NCI-H774 (cell line): ENCODE measurements around the gene OTUB2.

Source experiments
- DNase-seq: peaks from one replicate; lab custom pipeline; 2025; lab: John Stamatoyannopoulos, UW

OTUB2 gene

DNA sequence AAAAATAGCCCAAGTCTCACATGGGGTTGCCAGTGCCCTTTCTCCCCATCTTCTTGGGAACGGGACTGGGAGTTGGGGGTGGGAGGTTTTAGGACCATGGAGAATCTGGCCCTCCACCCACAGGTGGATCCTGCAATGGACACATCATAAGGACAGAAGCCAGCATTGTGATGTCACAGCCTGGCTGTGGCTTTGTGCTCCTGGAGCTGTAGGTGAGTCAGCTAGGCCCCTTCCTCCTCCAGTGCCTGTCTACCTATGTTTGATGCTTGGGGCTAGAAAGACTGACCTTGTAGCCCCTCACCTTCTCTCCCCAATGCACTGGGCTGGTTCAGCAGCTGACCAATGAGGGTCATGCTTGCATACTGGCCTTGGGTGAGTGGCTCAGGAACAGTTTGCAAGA lies 29.1 kb upstream of the OTUB2 start, which contains the start of gene CCDC197:
CCDC197 (plus strand) TSS at position 220 of the 400 bp plus-strand sequence. CDS start 831 bp downstream, outside the sequence.
- no peak for DNase-seq

DNA sequence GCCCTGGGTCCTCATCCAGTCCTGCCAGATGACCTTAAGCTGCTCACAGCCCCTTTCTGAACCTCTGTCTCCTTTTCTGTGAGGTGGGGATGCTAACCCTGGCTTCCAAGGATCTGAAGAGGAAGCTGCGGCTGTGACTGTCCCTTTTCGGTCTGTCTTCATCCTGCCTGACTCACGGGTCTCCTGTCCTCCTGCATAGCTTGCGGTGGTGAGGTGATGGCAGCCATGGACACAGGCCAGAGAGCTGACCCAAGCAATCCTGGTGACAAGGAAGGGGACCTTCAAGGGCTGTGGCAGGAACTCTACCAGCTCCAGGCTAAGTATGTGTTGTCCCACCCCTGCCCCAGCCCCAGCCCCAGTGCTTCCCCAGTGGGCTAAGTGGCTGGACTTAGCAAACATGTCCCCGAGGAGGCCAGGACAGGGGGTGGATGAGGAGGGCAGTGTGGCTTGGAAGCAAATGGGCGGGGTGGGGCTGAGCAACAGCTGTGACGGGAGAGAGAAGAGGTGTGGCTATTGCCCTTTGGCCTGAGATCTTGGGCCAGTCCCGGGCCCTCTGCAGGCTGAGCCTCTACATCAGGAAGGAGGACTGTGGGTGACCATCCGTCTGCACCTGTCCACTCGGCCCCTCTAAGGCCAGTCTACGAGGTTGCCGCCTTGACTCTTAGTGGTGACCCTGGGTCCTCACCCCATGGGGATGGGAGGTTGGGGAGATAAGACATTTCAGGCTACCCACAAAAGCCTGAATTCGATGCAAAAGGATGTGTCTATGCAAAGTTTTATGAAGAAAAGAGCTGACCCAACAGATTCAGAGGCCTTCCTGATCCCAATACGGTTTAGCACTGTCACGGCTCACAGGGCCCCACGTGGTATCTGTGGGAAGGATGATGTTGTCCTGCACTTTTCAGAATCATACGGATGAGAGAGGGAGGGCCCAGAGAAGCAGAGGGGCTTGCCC lies 27.9 kb upstream of the OTUB2 start:
- DNase-seq, result no peak

DNA sequence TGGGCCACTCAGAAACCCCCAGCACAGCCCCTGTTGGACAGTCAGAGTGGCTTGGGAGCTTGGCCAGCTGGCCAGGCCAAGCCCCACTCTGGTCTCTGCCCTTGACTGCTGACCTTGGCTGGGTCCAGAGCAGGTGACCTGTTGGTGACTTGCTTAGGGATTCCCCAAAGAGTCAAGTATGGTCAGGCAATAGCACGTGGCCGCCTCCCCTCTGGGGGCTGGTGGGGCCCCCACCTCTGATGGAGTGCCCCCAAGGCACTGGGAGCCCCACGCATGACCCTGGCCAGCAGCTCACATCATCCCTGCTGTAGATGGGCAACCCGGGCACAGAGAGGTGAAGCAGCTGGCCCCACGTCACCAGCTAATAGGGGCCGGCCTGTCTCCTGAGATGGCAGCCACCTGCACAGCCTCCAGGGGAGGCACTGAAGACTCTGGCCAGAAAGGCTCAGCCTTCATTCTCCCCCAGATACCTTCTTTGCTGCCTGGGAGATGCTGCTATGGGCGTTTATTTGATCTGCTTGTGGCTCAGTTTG lies 27.2 kb upstream of the OTUB2 start:
- no peak for DNase-seq

DNA sequence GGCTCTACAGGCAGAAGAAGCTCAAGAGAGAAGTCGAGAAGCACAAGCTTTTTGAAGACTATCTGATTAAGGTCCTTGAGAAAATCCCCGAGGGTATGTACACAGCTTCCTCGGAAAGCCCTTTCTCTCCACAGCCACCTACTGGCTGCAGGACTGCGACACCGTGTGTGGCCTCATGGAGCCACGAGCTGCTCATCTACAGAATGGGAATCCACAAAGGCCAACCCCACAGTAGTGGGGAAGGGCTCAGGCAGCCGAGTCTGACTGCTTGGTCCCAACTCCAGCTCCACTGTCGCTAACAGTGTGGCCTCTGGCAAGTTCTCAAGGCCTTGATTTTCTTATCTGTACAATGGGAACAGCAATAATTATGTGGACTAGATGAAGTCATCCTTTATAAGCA lies 26.6 kb upstream of the OTUB2 start:
- no peak for DNase-seq

DNA sequence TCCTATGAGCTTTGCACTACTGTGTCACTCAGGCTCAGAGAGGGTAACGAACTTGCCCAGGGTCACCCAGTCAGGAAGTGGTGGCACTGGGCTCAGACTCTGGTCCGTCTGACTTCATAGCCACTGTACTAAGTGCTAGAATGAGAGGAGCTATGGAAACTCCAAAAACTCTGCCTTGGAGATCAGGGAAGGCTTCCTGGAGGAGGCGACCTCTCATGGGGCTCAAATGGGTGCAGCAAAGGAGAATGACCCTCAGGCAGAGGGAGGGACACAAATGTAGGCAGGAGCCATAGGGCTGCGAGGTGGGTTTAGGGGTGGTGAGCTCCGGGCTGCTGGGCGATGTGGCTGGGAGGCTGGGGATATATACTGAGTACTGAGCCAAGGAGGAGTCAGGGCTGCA lies 25.9 kb upstream of the OTUB2 start:
- DNase-seq, result no peak

DNA sequence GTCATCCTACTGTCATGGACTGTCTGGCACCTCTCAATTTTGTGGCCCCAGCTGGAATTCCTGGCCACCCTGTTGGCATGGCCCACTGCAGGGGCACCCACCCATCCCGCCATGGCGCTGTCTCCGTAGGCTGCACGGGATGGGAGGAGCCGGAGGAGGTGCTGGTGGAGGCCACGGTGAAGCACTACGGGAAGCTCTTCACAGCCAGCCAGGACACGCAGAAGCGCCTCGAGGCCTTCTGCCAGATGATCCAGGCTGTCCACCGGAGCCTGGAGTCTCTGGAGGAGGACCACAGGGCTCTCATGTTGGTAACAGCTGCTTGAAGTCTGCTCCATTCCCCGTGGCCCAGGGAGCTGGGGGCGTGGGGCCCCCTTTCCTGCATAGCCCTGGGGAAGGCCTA lies 25.1 kb upstream of the OTUB2 start:
- no peak for DNase-seq

DNA sequence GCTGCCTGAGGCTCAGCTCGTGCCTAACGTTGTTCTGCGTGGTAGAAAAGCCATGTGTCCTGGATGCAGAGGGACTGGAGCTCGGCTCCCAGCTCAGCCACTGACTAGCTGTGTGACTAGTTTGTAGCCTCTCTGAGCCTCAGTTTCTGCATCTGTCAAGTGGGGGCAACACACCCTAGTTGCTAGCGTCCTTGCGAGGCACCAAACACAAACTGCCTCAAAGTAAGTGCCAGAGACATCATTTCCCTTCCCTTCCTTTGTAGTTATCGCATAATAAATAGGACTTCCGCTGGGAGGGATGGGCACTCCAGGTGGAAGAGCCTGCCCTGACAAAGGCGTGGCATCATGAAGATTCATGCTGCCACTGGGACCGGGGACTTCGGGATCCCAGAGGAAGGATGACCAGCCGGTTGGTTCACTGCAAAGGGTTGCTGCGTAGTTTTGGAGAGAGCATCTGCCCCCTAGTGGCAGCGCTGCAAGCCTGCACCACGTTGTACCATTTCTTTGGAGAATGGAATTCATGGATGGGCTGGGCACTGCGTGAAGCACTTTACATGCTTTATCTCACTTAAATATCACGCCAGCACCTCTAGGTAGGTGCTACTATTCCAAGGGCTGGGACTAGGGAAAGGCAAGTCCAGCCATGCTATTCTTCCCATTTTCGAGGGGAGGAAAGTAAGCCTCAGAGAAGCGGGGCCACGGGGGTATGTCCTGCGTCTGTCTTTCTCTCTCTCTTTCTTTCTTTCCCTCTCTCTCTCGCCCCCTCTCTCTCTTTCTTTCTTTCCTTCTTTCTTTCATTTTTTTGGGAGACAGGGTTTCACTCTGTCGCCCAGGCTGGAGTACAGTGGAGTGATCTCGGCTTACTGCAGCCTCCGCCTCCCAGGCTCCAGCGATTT lies 24.4 kb upstream of the OTUB2 start:
- peak; percentile 58 for DNase-seq

DNA sequence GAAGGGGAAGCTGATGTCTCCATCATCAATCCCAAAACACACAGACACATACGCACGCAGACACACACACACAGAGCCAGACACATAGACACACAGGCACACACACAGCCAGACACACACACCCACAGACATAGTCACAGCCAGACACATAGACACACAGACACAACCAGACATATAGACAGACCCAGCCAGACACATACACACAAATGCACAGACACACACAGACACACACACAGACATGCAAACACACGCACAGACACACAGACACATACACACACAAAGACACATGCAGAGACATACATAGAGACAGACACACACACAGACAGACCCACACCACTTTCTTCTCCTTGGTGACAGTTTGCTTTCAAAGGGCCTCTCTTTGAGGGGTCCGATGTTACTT lies 22.7 kb upstream of the OTUB2 start:
- no peak for DNase-seq

DNA sequence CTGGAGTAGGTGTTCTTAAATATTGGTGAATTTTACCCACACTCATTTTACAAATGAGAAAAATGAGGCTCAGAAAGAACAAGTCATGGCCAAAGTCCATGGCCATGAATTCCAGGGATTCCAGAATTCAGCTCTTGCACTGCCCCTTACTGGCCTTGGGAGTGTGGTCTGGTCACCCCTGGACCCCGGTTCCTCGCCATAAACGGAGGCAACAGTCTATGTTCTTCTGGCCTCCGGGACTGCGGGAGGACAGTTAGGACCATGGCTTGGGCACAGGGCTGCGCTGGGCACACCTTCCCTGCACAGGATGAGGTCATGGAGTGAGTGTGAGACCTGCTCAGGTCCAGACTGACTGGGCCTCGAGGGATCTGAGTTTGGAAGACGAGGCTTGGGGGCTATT lies 22.1 kb upstream of the OTUB2 start:
- DNase-seq, result no peak

DNA sequence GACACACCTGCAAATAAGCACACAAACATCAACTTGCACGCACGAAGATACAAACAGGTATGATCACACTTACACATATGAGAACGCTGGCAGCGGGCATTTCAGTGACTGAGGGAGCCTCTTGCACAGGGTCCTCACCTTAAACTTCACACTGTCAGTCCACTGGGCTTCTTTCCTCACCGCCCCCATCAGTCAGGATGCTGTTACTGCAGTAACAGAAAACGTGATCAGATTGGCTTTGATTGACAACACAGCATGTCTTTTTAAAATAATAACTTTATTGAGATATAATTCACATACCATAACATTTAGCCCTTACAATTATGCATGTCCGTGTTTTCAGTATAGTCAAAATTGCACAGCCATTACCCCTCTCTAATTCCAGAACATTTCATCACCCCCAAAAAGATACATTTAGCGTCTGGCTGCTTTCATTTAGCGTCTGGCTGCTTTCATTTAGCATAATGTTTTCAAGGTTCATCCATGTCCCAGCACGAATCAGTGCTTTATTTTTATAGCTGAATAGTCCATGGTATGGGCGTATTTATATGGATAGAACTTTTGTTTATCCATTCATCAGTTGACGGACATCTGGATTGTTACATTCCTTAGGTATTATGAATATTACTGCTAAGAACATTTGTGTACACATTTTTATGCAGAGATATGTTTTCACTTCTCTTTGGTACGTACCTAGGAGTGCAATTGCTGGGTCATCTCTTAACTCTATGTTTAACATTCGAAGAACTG lies 20.6 kb upstream of the OTUB2 start:
- no peak for DNase-seq

DNA sequence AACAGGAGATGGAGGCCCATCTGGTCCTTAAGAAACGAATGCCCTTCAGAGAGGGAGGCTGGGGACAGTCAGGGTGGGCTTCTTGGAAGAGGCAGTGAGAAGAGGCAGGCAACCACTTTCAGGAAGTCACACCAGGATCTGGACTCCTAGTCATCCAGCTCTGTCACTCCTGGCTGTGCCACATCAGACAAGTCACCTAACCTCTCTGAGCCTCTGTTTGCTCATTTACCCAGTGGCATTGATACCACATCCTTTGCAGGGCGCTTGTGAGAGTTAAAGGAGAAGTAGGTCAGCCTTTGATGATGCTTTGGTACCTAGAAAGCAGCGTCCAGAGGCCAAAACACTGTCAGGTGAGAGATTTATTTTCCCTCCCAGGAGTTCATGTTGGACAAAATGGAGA lies 17.9 kb upstream of the OTUB2 start:
- DNase-seq, result no peak

DNA sequence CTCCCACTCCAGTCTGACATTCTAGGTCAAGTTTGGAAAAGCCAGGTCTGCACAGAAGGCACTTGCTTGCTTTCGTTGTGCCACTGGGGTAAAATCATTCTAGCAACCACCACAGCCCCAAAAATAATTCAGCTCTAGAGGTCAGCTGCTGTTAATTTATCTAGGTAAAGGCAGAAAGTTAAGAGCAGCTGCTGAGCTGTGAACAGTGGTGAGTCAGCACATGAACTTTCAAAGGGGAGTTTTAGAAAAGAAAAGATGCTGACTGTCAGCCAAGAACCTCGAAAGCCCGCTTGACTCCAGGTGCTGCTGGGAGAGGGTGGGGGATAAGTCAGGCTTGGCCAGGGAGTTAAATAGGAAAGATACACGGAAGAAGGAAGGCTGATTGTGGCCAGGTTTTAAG lies 16.4 kb upstream of the OTUB2 start:
- no peak for DNase-seq

DNA sequence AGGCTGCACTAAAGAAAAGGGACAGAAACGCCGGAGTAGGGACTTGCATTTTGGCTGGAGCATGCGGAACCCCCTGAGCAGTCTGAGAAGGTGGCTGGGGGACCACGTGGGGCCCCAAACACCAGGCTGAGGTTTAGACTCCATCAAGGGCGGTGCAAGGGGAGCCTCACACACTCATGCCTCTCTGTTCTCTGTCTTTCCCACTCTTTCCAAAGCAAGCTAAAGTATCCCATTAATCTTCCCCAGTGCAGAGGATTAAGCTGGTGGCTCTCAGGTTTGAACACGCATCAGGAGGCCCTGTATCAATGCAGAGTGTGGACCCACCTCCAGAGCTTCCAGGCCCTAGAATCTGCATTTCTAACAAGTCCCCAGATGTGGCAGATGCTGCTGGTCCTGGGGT lies 15.5 kb upstream of the OTUB2 start:
- DNase-seq, result no peak

DNA sequence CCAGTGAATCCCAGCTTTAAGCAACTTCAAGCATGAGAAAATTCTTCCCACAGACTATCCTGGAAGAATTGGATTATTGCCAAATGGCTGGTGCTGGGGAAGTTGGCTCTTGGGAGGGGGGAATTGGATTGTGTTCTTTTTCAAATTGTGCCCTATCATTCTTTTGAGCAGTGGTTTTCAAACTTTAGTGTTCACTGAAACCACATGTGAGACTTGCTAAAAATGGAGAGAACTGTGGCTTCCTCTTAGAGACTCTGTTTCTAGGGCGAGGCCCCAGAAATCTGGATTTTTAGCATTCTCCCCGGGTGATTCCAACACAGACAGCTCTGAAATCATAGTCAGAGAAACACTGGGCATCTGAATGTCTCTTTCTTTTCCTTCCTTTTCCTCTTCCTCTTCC lies 14.3 kb upstream of the OTUB2 start:
- DNase-seq, result no peak

DNA sequence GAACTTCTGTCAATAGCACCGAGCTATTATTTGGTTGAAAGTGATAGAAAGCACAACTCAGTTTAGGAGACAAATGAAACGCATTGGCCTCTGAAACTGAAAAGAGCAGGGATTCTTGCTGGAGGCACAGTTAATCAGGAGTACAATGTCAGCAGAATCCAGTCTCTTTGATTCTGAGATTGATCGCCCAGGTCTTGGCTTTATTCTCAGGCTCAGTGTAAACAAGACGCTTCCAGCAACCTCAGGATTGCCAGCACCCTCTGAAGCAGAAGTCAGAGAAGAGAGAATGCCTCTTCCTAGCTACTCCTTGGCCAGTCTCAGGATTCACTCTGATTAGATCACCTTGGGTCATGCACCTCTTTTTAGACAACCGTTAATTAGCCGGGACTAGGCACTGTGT lies 11.8 kb upstream of the OTUB2 start:
- DNase-seq, result no peak

DNA sequence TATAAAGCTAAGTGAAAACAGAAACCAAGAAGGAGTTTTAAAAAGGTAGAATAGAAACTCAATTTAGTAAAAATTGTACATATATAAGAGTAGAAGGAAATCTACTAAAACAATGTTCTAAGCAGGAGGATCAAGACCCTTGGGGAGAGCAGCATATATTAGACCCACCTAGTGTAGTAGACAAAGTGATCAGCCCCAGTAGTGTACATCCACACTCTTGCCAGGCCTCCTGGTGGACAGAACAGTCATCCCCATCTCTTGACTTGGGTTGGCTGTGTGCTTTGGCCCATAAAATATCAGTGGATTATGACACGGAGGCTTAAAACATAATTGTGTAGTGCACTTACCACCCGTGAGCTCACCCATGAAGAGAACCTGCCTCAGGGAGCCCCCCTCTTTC lies 10.9 kb upstream of the OTUB2 start:
- no peak for DNase-seq

DNA sequence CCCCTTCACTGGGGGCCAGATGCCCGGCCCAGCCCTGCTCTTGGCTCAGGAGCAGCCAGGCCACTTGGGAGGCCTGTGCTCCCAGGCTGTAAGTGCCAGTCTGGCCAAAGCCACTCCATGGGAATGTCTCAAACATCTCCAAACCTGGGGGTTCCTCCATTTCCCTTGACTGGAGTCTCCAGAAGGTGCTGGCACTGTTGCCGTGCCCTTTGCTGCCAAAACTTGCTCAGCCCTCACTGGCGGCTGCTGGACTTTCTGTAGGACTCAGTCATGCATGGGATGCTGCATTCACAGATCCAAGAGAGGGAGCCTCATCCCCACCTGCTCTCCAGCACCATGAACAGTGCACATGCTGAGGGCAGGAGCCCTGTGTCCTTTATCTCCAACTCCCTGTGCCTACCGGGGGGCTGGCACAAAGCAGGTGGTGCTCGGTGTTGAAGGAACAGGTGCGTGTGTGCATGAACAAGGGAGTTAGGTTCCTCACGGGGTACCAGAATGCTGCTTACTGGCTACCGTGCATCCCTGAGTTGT lies 9.6 kb upstream of the OTUB2 start:
- no peak for DNase-seq

DNA sequence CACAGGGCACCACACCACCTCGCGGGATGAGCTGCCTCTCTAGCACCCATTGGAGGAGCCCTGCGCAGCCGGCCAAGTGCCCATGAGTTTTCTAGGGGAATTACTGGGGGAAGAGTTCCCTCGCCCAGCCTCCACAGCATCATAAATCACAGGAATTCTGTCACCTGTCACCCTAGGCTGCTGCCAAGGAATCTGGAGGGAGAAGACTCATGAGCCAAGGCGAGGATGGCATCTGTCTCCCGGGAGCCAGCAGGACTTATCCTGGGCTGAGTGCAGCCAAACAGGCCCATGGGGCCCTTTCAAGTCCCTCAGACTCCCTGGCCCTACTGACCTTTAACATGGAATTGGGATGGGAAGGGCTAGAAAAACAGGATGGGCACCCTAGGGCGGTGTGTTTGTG lies 7.8 kb upstream of the OTUB2 start:
- no peak for DNase-seq

DNA sequence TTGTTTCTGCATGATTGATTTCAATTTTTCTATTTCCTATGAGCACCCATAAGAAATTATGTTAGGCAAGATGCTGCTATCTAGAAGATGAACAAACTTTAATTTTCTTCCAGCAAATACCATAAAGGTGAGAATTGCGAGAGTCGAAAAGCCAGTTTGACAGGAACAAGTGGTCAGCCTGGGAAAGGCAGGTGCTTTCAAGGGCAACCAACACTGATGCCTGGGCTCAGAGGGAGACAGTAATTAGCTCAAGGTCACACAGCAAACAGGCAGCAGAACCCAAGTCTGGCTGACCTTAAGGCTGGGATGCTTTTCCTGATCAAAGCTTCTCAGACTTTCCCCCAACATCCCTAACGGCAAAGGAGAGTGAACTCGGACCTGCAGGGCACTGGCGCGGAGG lies 6.8 kb upstream of the OTUB2 start:
- no peak for DNase-seq

DNA sequence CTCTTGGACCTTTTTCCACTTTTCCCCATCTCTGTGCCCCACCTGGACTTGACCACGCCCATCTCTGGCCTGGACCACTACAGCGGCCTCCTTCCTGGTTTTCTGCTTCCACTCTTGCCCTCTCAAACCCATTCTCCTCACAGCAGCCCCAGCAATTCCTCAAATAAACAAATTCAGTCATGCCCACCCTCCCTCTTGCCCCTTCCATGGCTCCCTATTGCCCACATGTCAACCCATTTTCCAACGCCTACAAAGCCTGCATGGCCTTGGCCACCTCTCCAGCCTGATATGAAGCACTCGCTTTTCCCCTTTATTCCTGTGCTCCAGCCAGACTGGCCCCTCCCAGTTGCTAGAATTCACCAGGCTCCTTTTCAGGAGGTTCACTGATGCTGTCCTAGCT lies 5.9 kb upstream of the OTUB2 start:
- DNase-seq, result no peak

DNA sequence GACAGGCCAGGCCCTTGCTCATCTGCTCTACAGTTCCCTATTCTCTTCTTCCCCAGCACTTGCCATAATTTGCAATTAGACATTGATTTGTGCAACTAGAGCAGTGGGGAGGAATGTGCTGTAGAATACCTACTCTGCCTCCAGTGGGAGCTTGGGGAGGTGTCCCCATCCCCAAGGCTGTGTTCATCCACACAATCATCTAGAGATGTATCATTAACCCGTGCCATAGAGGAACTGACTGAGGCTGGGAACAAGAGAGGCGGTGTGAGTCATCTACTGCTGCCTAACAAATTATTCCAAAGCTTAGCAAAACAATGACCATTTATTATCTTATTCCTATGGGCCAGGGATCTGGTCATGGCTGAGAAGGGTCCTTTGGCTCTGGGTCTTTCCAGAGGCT lies 5.1 kb upstream of the OTUB2 start:
- no peak for DNase-seq
